Naive thymus-derived CD8-positive, alpha-beta T cell (primary cell): Measurements from ENCODE around the gene MAPKAP1. TPM values are rescaled to one million over a fixed set of nuclear protein-coding genes. Genes with fewer than 3 reads are reported as not detected.

Source experiments
- ATAC-seq, 2 donors: fragments of 150-1000 bp; cut with Tn5 transposase in 1 of 2; sonication (Bioruptor Pico), chemical (Tn5 transposase) in 1 of 2; 1 replicate in 1 of 2; 2 replicates in 1 of 2; pipeline ENCODE4 v1.10.0; 2021; ENCODE audit warnings: mild to moderate bottlenecking in 2 of 2, moderate library complexity in 2 of 2
- POLR2A ChIA-PET: fragments of 350-600 bp; sonication (Branson Sonifier 250); formaldehyde crosslinking; loops from one replicate; lab custom pipeline; 2021; ENCODE audit warnings: antibody characterized with exemption; lab: Charles Lee
- DNase-seq, 10 donors: peaks; one replicate each; pipeline versions ENCODE4 v3.0.0 to v3.0.0-alpha.2; 2020 to 2022
- H3K27ac Mint-ChIP-seq, 10 donors: one replicate each; pipeline ENCODE4 v1.8.0; 2020 to 2022; ENCODE audit warnings: mild to moderate bottlenecking in 10 of 10, mixed read lengths in 10 of 10, moderate library complexity in 4 of 10, inconsistent platforms in 1 of 10
- H3K27me3 Mint-ChIP-seq, 5 donors: one replicate each; pipeline ENCODE4 v1.8.0; 2021 to 2022; ENCODE audit warnings: mixed read lengths in 5 of 5
- H3K36me3 Mint-ChIP-seq, 3 donors: one replicate each; pipeline ENCODE4 v1.8.0; 2020 to 2022; ENCODE audit warnings: mixed read lengths in 3 of 3, mild to moderate bottlenecking in 2 of 3, inconsistent platforms in 1 of 3
- H3K4me1 Mint-ChIP-seq, 4 donors: one replicate each; pipeline ENCODE4 v1.8.0; 2021 to 2022; ENCODE audit warnings: mixed read lengths in 4 of 4
- H3K4me3 Mint-ChIP-seq, 10 donors: one replicate each; pipeline ENCODE4 v1.8.0; 2020 to 2022; ENCODE audit warnings: mild to moderate bottlenecking in 10 of 10, mixed read lengths in 10 of 10, moderate library complexity in 6 of 10, inconsistent platforms in 1 of 10
- H3K9me3 Mint-ChIP-seq, 9 donors: one replicate each; pipeline ENCODE4 v1.8.0; 2020 to 2022; ENCODE audit warnings: mixed read lengths in 9 of 9, mild to moderate bottlenecking in 3 of 9, inconsistent platforms in 1 of 9, moderate library complexity in 1 of 9
- polyA plus RNA-seq, 3 donors: library from polyadenylated mRNA; unstranded; fragments of 300-500 nt; fragmentation: Illumina TruSeq; gene quantifications; one replicate each; pipeline ENCODE4 v1.2.3, GENCODE V29; 2021
- total RNA-seq, 8 experiments: library from RNA in 2 of 8; stranded (reverse) in 2 of 8; gene quantifications; one replicate each; pipeline ENCODE4 v1.2.3 and lab custom pipeline; 2021 to 2026

Gene MAPKAP1
- total and polyA plus RNA-seq, 5 experiments from 2014 or later, result 50.0 to 69.6 (median 53.5) TPM

DNA sequence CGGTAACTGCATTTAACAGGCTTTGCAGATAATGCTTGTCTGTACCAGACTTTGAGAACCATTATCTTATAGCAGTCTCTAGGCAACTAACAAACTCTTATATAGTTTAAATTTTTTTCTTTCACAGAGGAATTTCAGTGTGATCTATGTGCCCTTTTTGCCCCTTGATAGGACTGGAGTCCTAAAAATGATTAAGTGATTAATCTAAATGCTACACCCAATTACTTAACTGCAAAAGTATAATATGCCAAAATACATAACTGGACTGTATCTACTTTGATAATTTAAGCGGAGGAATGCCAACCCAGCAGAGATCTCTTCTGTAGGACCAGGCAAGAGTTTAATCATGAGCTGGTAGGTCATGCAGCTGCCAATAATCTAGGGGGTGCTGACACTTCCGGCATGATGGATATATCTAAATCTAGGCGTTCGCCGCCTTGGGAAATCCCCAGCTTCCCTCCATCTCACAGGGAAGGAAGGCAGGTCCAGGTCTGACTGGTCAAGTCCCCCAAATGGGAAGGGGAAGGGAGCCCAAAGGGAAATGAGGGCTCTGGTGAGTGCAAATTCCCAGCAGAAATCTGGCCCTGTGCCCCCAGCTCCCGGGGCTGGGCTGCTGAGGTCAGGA, 239.8 kb downstream of the MAPKAP1 start:
- H3K4me3 Mint-ChIP-seq, result no peak overlapping the region
- DNase-seq (no peak), ATAC-seq (no peak)
- POLR2A ChIA-PET, result no interaction called here
- H3K36me3 Mint-ChIP-seq, result peaks cover 7 to 51% (median 15%) of the 10 kb centered on the region in 3 donors
- peaks cover 0 to 4% (median 0%) of the 10 kb centered on the region in 4 donors for H3K4me1 Mint-ChIP-seq
- H3K27me3 Mint-ChIP-seq, result no peaks in the 10 kb centered on the region
- no peaks in the 10 kb centered on the region for H3K9me3 Mint-ChIP-seq
- H3K27ac Mint-ChIP-seq, result peak overlapping the region in 1 of 10 donors; percentile 87

DNA sequence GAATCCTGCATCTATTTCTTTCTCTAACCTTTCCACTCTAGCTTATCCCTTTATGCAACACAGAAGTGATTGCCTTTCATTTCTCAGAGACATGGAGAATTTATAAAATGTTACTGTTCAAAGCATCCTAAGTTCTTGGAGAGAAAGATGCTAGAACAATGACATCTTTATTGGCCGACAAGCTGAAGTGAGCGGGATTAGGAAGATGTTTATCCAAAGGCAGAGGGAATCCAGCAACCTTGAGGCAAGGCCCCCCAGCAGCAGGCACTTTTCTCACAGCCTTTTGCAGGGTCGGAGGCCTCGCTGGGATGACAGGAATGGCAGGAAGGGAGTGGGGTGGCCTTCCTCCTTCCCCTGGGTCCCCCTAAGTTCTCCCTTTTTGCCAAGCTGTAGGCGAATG, 240.6 kb downstream of the MAPKAP1 start:
- Mint-ChIP-seq H3K4me1 (peaks cover 0 to 4% (median 0%) of the 10 kb centered on the region in 4 donors), H3K9me3 (peaks cover 0 to 2% (median 0%) of the 10 kb centered on the region in 9 donors), H3K27me3 (no peaks in the 10 kb centered on the region), H3K27ac (no peak overlapping the region), H3K4me3 (no peak overlapping the region), H3K36me3 (peaks cover 13 to 53% (median 23%) of the 10 kb centered on the region in 3 donors)
- ATAC-seq (no peak), DNase-seq (no peak)
- POLR2A ChIA-PET, result no interaction called here

DNA sequence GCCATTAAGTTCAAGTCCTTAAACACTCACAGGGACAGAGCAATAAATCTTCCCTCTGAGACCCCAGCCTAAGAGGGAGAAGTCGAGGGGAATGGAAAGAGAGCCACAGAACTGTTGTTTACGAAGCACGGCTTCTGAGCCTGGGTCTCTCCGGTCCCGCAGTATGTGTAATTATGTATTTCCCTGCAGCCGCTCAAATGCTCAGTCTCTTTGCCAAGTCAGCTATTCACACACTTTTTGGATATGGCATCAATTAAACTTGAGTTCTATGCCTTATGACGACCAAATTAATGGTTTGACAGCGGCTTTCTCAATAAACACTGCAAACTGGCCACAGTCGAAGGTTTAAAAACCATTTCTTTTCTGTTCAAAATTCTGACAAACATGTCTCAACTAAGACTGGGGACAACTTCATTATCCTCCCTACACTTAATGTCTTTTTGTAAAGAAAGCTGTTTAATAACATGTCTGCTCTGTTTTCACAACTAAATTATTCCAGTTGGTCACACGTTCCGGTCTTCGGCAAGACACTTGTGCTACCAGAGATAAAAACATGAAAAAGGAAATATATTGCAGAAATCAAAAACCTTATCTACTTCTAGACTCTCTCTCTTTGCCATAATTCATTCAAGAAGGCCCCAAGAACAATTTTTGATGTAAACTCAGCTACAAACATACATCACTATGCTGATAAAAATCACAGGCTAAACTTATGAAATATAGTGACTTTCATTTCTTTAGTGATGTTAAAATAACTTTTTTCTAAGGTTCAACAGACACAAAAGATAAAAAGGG, 242.2 kb downstream of the MAPKAP1 start:
- POLR2A ChIA-PET, result no interaction called here
- no peaks in the 10 kb centered on the region for H3K4me1 Mint-ChIP-seq
- no peaks in the 10 kb centered on the region for H3K27me3 Mint-ChIP-seq
- no peak overlapping the region for H3K4me3 Mint-ChIP-seq
- DNase-seq (no peak), ATAC-seq (no peak)
- no peak overlapping the region for H3K27ac Mint-ChIP-seq
- peaks cover 19 to 53% (median 40%) of the 10 kb centered on the region in 3 donors for H3K36me3 Mint-ChIP-seq
- peaks cover 0 to 12% (median 0%) of the 10 kb centered on the region in 9 donors for H3K9me3 Mint-ChIP-seq

- Mint-ChIP-seq H3K4me3 (no peak overlapping the region), H3K9me3 (peaks cover 0 to 14% (median 0%) of the 10 kb centered on the region in 9 donors), H3K27me3 (no peaks in the 10 kb centered on the region), H3K27ac (no peak overlapping the region), H3K36me3 (peaks cover 19 to 52% (median 44%) of the 10 kb centered on the region in 3 donors), H3K4me1 (no peaks in the 10 kb centered on the region)
- DNase-seq, result no peak
- no peak for ATAC-seq
- POLR2A ChIA-PET, result no interaction called here
Measured at GRCh38 chr9:125463926-125464325, 243.1 kb downstream of the MAPKAP1 start.

DNA sequence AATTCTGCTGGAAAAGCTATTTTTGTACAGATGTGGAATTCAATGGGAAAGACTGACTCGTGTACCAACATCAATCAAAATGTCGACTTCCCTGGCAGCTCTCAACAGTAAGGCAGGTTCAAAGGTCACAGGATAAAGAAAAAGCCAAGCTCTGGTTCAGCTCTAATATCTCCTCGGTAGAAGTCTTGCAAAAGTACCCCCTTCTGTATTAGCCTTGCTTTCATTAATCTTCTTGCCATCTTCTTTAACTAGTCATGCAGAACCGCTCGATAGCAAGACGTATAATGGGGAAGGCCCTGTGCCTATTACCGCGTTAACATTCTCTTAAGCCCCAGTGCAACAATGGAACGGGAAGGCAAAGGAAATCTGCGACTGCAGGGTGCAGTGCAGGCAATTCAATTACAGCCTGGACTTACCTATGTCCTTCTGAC, 244.1 kb downstream of the MAPKAP1 start:
- no peaks in the 10 kb centered on the region for H3K4me1 Mint-ChIP-seq
- ATAC-seq (no peak), DNase-seq (no peak)
- H3K4me3 Mint-ChIP-seq, result no peak overlapping the region
- no peak overlapping the region for H3K27ac Mint-ChIP-seq
- H3K27me3 Mint-ChIP-seq, result no peaks in the 10 kb centered on the region
- POLR2A ChIA-PET, result no interaction called here
- peaks cover 21 to 48% (median 47%) of the 10 kb centered on the region in 3 donors for H3K36me3 Mint-ChIP-seq
- H3K9me3 Mint-ChIP-seq, result peaks cover 0 to 18% (median 4%) of the 10 kb centered on the region in 9 donors

DNA sequence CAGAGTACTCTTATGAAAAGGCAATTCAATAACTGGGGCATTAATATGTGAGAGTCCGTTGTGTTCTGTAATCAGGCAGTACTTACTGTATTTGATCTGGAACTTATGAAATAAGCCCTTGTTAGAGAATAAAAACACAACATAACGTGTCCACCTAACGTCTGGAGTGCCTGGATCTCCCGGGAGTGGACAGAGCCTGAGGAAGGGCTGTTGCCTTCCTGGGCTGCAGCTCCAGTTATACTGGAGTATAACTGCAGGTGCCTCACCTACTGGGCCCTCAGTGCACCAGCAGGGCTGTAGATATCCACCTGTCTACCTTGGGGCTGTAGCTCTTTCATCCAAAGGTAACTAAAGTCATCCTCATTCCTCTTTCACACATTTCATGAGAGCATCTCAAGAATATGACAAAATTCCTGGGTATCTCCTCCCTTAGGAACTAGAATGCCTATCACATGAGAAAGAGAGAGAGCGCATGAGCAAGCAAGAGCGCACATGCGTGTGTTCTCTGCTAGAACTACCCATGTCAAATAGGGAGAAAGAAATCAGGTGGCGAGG, 245.3 kb downstream of the MAPKAP1 start:
- no peaks in the 10 kb centered on the region for H3K27me3 Mint-ChIP-seq
- ATAC-seq, result no peak
- H3K9me3 Mint-ChIP-seq, result peaks cover 0 to 27% (median 10%) of the 10 kb centered on the region in 9 donors
- POLR2A ChIA-PET, result no interaction called here
- peaks cover 29 to 58% (median 49%) of the 10 kb centered on the region in 3 donors for H3K36me3 Mint-ChIP-seq
- no peak overlapping the region for H3K27ac Mint-ChIP-seq
- no peaks in the 10 kb centered on the region for H3K4me1 Mint-ChIP-seq
- no peak for DNase-seq
- no peak overlapping the region for H3K4me3 Mint-ChIP-seq

- no peaks in the 10 kb centered on the region for H3K27me3 Mint-ChIP-seq
- DNase-seq (no peak), ATAC-seq (no peak)
- POLR2A ChIA-PET, result no interaction called here
- H3K4me3 Mint-ChIP-seq, result no peak overlapping the region
- peak overlapping the region in 1 of 10 donors; percentile 66 for H3K27ac Mint-ChIP-seq
- H3K9me3 Mint-ChIP-seq, result peaks cover 0 to 33% (median 14%) of the 10 kb centered on the region in 9 donors
- peaks cover 35 to 62% (median 49%) of the 10 kb centered on the region in 3 donors for H3K36me3 Mint-ChIP-seq
- no peaks in the 10 kb centered on the region for H3K4me1 Mint-ChIP-seq
Measured at GRCh38 chr9:125460883-125461635, 245.9 kb downstream of the MAPKAP1 start.

- ATAC-seq, result no peak
- Mint-ChIP-seq H3K4me3 (no peak overlapping the region), H3K4me1 (no peaks in the 10 kb centered on the region), H3K27ac (no peak overlapping the region), H3K36me3 (peaks cover 36 to 65% (median 53%) of the 10 kb centered on the region in 3 donors), H3K27me3 (no peaks in the 10 kb centered on the region), H3K9me3 (peaks cover 0 to 40% (median 14%) of the 10 kb centered on the region in 9 donors)
- POLR2A ChIA-PET, result interaction anchor here (0.6 kb wide), 1 partner anchor 11 kb away, joined by 5 read pairs; no protein-coding TSS in a partner anchor
- DNase-seq, result no peak
Measured at GRCh38 chr9:125460346-125460745, 246.7 kb downstream of the MAPKAP1 start.

DNA sequence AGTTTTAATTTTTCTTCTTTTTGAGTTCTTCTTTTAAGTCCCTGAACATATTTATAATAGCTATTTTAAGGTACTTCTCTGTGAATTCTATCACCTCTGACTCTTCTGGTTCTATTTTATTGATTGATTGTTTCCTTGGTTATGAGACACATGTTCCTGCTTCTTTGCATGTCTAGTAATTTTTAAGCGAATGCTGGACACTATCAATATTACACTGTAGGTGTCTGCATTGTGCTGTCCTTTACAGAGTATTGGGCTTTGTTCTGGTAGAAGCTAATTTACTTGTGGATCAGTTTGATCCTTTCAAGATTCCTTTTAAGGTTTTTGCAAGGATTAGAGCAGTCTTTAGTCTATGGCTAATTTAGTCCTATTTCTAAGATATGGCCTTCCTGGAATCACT, 249.7 kb downstream of the MAPKAP1 start:
- Mint-ChIP-seq H3K27me3 (no peaks in the 10 kb centered on the region), H3K4me3 (no peak overlapping the region), H3K4me1 (no peaks in the 10 kb centered on the region), H3K27ac (no peak overlapping the region), H3K36me3 (peaks cover 29 to 54% (median 52%) of the 10 kb centered on the region in 3 donors), H3K9me3 (peaks cover 0 to 40% (median 14%) of the 10 kb centered on the region in 9 donors)
- no peak for ATAC-seq
- no peak for DNase-seq
- POLR2A ChIA-PET, result no interaction called here

DNA sequence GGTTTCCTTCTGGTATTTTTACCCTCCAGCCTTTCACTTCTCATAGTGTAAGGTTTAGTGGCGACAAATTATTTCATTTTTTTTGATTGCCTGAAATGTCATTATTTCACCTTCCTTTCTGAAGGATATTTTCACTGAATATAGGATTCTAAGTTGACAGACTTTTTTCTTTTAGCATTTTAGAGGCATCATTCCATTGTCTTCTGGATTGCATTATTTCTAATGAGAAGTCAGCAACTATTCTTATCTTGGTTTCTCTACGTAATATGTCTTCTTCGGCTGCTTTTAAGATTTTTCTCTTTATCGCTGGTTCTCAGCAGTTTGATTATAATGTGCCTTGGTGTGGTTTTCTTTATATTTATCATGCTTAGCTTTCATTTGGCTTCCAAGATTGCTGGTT, 251.1 kb downstream of the MAPKAP1 start:
- POLR2A ChIA-PET, result no interaction called here
- Mint-ChIP-seq H3K4me3 (no peak overlapping the region), H3K4me1 (no peaks in the 10 kb centered on the region), H3K36me3 (peaks cover 22 to 50% (median 45%) of the 10 kb centered on the region in 3 donors), H3K27ac (no peak overlapping the region), H3K9me3 (peaks cover 0 to 34% (median 14%) of the 10 kb centered on the region in 9 donors), H3K27me3 (no peaks in the 10 kb centered on the region)
- no peak for DNase-seq
- ATAC-seq, result no peak

DNA sequence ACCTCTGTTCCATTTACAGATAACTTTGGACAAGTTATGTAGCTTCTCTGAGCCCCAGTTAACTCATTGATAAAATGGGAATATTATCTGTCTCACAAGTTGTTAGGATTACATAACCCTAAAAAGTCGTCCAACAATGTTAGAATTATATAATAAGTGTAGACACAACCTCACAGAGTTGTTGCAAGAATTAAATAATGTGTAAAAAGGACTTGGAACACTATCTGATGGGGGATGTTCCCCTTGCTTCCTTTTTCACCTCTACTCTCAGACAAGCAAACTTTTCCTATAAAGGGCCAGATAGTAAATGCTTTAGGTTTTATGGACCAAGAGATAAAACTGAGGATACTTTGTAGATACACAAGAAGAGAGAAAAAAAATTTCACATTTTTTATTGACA, 251.9 kb downstream of the MAPKAP1 start:
- peaks cover 0 to 29% (median 14%) of the 10 kb centered on the region in 9 donors for H3K9me3 Mint-ChIP-seq
- H3K36me3 Mint-ChIP-seq, result peaks cover 18 to 42% (median 39%) of the 10 kb centered on the region in 3 donors
- ATAC-seq, result no peak
- H3K27me3 Mint-ChIP-seq, result no peaks in the 10 kb centered on the region
- no peak overlapping the region for H3K27ac Mint-ChIP-seq
- POLR2A ChIA-PET, result no interaction called here
- peaks cover 0 to 2% (median 0%) of the 10 kb centered on the region in 4 donors for H3K4me1 Mint-ChIP-seq
- no peak overlapping the region for H3K4me3 Mint-ChIP-seq
- DNase-seq, result no peak

DNA sequence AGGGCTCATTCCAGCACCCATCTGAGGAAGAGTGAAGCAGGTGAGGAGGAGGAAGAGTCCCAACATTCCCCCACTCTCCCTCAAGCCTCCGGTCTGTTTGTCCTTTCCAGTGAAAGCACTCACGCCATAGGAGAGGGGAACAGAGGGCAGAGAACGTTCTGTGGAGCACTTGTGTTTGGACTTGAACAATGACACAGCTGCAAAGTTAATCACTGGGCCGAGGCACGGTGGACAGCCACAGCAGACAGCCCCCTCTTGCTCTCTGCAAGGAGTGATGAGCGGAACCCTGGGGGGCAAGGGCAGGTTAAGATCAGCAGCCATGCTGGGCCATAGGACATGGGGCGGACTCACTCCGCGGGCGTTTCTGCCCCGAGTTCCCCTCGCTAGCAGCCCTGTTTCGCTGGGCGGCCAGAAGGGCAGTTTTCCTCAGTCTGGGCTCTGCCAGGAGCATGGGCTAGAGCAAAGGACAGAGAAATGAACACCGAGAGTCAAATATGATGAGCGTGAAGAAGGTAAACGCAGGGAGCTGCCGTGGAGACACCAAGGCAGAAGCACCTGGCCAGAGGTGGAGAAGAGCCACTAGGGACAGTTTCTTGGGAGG, 259.7 kb downstream of the MAPKAP1 start:
- Mint-ChIP-seq H3K36me3 (peaks cover 0 to 35% (median 8%) of the 10 kb centered on the region in 3 donors), H3K27me3 (no peaks in the 10 kb centered on the region), H3K9me3 (no peaks in the 10 kb centered on the region), H3K4me3 (no peak overlapping the region), H3K27ac (peak overlapping the region in 3 of 10 donors; percentile 31 to 74 (median 42)), H3K4me1 (peaks cover 2 to 25% (median 7%) of the 10 kb centered on the region in 4 donors)
- no peak for ATAC-seq
- POLR2A ChIA-PET, result no interaction called here
- DNase-seq, result no peak
